GM12878 (cell line): ENCODE results near the gene MYO19. TPM values are rescaled to one million over a fixed set of nuclear protein-coding genes. Genes with fewer than 3 reads are reported as not detected.
A peak's percentile ranks its signal among the peaks of the same experiment; 100 is the strongest.

ENCODE experiments used
- BRCA1 ChIP-seq: IDR thresholded peaks from 2 replicates; pipeline ENCODE4 v1.6.1; 2011; ENCODE audit warnings: low read depth, low read length, improper control_type of control experiment
- CBFB ChIP-seq: IDR thresholded peaks from 2 replicates; pipeline ENCODE4 v1.6.1; 2016; ENCODE audit warnings: antibody characterized with exemption, low read depth
- CHD4 ChIP-seq: fragments of 200-600 bp; sonication (generic); IDR thresholded peaks from 2 replicates; pipeline ENCODE4 v1.6.1; 2016; ENCODE audit warnings: mild to moderate bottlenecking
- E2F8 ChIP-seq: fragments of 450-650 bp; IDR thresholded peaks from 2 replicates; pipeline ENCODE4 v1.6.1; 2018; ENCODE audit warnings: mild to moderate bottlenecking, low read depth, moderate library complexity; ENCODE audit not compliant: partially characterized antibody
- EGR1 ChIP-seq, 2 experiments: IDR thresholded peaks; 1 replicate in 1 of 2; 2 replicates in 1 of 2; pipeline ENCODE4 v1.6.1; 2011 to 2012; ENCODE audit warnings: low read depth in 2 of 2, low read length in 2 of 2, borderline replicate concordance in 1 of 2, mild to moderate bottlenecking in 1 of 2, moderate library complexity in 1 of 2
- FOS ChIP-seq: IDR thresholded peaks from 3 replicates; pipeline ENCODE4 v1.6.1; 2011; ENCODE audit warnings: borderline replicate concordance; ENCODE audit not compliant: insufficient read length; ENCODE audit errors: extremely low read depth
- JUNB ChIP-seq: IDR thresholded peaks from 2 replicates; pipeline ENCODE4 v1.6.1; 2016; ENCODE audit warnings: antibody characterized with exemption, mild to moderate bottlenecking
- LARP7 ChIP-seq: fragments of 450-650 bp; IDR thresholded peaks from 2 replicates; pipeline ENCODE4 v1.6.1; 2017; ENCODE audit warnings: mild to moderate bottlenecking
- MTA2 ChIP-seq: fragments of 450-650 bp; IDR thresholded peaks from 2 replicates; pipeline ENCODE4 v1.6.1; 2016; ENCODE audit warnings: low read depth, mild to moderate bottlenecking, moderate library complexity
- MTA3 ChIP-seq: IDR thresholded peaks from 2 replicates; pipeline ENCODE4 v1.6.1; 2012; ENCODE audit warnings: low read length, inconsistent platforms, borderline replicate concordance
- NRF1 ChIP-seq: conservative IDR thresholded peaks from 2 replicates; pipeline ENCODE4 v1.6.1; 2011; ENCODE audit warnings: mild to moderate bottlenecking, low read depth, low read length, improper control_type of control experiment
- RFX5 ChIP-seq: IDR thresholded peaks from 2 replicates; pipeline ENCODE4 v1.6.1; 2011; ENCODE audit warnings: low read depth, low read length, improper control_type of control experiment
- SP1 ChIP-seq: IDR thresholded peaks from one replicate; pipeline ENCODE4 v1.6.1; 2011; ENCODE audit warnings: low read depth, low read length
- STAT3 ChIP-seq: IDR thresholded peaks from 2 replicates; pipeline ENCODE4 v1.6.1; 2011; ENCODE audit warnings: low read depth, low read length, improper control_type of control experiment
- TARDBP ChIP-seq: IDR thresholded peaks from 2 replicates; pipeline ENCODE4 v1.6.1; 2016; ENCODE audit warnings: borderline replicate concordance
- polyA plus RNA-seq, 11 experiments: library from polyadenylated mRNA; depleted of rRNA in 4 of 11; unstranded in 6 of 11; stranded (reverse) in 5 of 11; fragments of >200 nt; fragmentation: Nextera tagmentation in 4 of 11; fragmentation: Illumina TruSeq in 1 of 11; extraction: Ambion mirVana in 4 of 11; extraction: Trizol in 1 of 11; gene quantifications; 1 replicate in 1 of 11; 2 replicates in 10 of 11; pipeline versions ENCODE4 v1.2.1 to v1.2.3, GENCODE V29; 2011 to 2016; ENCODE audit warnings: inconsistent platforms in 2 of 11, missing spikeins in 2 of 11, low read depth in 1 of 11
- total RNA-seq, 4 experiments: library from RNA; depleted of rRNA in 3 of 4; stranded (reverse); fragments of >200 nt in 3 of 4; fragmentation: Illumina TruSeq in 1 of 4; extraction: Trizol in 1 of 4; gene quantifications; 2 replicates each; pipeline versions ENCODE4 v1.2.1 to v1.2.3, GENCODE V29; 2013 to 2021
- TF ChIP-seq, protein P1 (sequence below): fragments of 450-650 bp; IDR thresholded peaks from 2 replicates; pipeline ENCODE4 v1.6.1; 2017; ENCODE audit warnings: mild to moderate bottlenecking, low read depth, inconsistent platforms; ENCODE audit not compliant: poor library complexity, severe bottlenecking
- TF ChIP-seq, protein P2 (sequence below): IDR thresholded peaks from 2 replicates; pipeline ENCODE4 v1.6.1; 2011; ENCODE audit warnings: low read depth, mild to moderate bottlenecking, low read length, moderate library complexity, borderline replicate concordance; ENCODE audit errors: extremely low read depth
- TF ChIP-seq, protein P3 (sequence below): fragments of 450-650 bp; IDR thresholded peaks from 2 replicates; pipeline ENCODE4 v1.6.1; 2014; ENCODE audit warnings: mild to moderate bottlenecking
- TF ChIP-seq, protein P4 (sequence below): IDR thresholded peaks from 2 replicates; pipeline ENCODE4 v1.6.1; 2011; ENCODE audit warnings: borderline replicate concordance, low read depth, mild to moderate bottlenecking, moderate library complexity, low read length; ENCODE audit not compliant: insufficient read depth, poor library complexity, severe bottlenecking

Gene MYO19
- total and polyA plus RNA-seq, 10 of the 15 experiments (the other 5 are each of a cell fraction or from before 2014, with no cell fraction given): 11.4 to 103 (median 67.1) TPM

DNA sequence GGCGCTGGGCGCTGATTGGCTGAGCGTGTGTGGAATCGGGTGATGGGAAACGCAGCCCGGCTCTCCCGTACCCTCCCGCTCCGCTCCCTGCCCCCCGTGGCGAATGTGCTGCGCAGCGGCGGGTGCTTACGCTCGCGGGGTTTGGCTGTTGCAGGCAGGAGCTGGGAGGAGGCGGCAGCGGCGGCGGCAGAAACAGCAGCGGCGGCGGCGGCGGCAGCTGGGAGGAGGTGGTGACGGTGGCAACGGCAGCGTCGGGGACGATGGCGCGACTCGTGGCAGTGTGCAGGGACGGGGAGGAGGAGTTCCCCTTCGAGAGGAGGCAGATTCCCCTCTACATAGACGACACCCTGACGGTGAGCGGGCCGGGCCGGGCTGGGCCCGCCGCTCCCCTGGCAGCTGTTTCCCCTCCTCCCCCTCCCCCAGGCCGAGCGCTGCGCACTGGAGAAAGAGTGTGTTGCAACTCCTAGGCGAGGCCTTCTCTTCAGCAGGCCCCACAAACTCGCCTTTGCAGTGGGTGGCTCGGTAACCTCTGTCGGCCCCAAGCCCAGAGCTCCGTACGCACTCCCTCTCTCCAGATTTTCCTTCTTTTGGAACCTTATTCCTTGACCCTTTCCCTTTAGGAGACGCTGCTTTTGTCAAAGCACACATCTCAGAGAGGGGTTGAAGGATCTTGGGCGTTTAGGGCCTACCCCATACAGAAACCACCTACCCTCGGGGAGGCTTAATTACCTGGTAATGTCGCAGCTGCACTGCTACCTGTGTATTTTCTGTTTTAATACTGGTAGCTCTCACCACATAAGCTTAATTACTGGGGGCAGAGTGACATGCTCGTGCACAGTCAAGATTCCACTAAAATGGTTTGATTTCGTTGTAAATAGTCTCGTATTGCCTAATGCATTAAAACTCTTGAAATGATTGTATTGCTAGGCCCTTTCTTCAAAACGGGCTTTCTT is 11.1 kb upstream of the MYO19 start (continued):
- TF ChIP-seq, protein P1, sequence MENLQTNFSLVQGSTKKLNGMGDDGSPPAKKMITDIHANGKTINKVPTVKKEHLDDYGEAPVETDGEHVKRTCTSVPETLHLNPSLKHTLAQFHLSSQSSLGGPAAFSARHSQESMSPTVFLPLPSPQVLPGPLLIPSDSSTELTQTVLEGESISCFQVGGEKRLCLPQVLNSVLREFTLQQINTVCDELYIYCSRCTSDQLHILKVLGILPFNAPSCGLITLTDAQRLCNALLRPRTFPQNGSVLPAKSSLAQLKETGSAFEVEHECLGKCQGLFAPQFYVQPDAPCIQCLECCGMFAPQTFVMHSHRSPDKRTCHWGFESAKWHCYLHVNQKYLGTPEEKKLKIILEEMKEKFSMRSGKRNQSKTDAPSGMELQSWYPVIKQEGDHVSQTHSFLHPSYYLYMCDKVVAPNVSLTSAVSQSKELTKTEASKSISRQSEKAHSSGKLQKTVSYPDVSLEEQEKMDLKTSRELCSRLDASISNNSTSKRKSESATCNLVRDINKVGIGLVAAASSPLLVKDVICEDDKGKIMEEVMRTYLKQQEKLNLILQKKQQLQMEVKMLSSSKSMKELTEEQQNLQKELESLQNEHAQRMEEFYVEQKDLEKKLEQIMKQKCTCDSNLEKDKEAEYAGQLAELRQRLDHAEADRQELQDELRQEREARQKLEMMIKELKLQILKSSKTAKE: no peak
- TF ChIP-seq, protein P2, sequence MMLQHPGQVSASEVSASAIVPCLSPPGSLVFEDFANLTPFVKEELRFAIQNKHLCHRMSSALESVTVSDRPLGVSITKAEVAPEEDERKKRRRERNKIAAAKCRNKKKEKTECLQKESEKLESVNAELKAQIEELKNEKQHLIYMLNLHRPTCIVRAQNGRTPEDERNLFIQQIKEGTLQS: no peak
- TF ChIP-seq LARP7: peak; percentile 91
- no peak for TF ChIP-seq MTA2
- TF ChIP-seq MTA3: no peak
- TF ChIP-seq BRCA1: peak; percentile 76
- TF ChIP-seq TARDBP: peak; percentile 92
- no peak for TF ChIP-seq CHD4
- TF ChIP-seq E2F8: no peak
- 0 out of 2 replicates have a peak, but pooled peaks have one; percentile 23 for TF ChIP-seq CBFB
- 0 out of 2 replicates have a peak, but pooled peaks have one; percentile 26 for TF ChIP-seq NRF1
- TF ChIP-seq STAT3: no peak
- peak; percentile 32; the same call in 1 of the 2 replicates for TF ChIP-seq RFX5
- peak in 1 of 2 experiments; percentile 33; a peak in 1 of 3 replicates for TF ChIP-seq EGR1 (IDR thresholded peaks at IDR 0.05; ENCODE audit: borderline replicate concordance in 1 of 2, low read depth in 2 of 2, low read length in 2 of 2)
- TF ChIP-seq, protein P3, sequence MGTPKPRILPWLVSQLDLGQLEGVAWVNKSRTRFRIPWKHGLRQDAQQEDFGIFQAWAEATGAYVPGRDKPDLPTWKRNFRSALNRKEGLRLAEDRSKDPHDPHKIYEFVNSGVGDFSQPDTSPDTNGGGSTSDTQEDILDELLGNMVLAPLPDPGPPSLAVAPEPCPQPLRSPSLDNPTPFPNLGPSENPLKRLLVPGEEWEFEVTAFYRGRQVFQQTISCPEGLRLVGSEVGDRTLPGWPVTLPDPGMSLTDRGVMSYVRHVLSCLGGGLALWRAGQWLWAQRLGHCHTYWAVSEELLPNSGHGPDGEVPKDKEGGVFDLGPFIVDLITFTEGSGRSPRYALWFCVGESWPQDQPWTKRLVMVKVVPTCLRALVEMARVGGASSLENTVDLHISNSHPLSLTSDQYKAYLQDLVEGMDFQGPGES: no peak
- TF ChIP-seq JUNB: no peak
- no peak for TF ChIP-seq FOS
- TF ChIP-seq, protein P4, sequence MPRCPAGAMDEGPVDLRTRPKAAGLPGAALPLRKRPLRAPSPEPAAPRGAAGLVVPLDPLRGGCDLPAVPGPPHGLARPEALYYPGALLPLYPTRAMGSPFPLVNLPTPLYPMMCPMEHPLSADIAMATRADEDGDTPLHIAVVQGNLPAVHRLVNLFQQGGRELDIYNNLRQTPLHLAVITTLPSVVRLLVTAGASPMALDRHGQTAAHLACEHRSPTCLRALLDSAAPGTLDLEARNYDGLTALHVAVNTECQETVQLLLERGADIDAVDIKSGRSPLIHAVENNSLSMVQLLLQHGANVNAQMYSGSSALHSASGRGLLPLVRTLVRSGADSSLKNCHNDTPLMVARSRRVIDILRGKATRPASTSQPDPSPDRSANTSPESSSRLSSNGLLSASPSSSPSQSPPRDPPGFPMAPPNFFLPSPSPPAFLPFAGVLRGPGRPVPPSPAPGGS: no peak
- peak; percentile 88 for TF ChIP-seq SP1
